Nephron progenitor cell (in vitro differentiated cells): ENCODE measurements around the gene TRPC4AP.
A peak's percentile ranks its signal among the peaks of the same experiment; 100 is the strongest.

Source experiments
- DNase-seq: peaks from one replicate; pipeline ENCODE4 v3.0.0; 2021
- H3K27ac Mint-ChIP-seq: 2 replicates; pipeline ENCODE4 v1.8.0; 2021; ENCODE audit warnings: mild to moderate bottlenecking, moderate library complexity, mixed read lengths
- H3K27me3 Mint-ChIP-seq: 2 replicates; pipeline ENCODE4 v1.8.0; 2021; ENCODE audit warnings: mild to moderate bottlenecking, low read depth, mixed read lengths; ENCODE audit not compliant: poor library complexity
- H3K36me3 Mint-ChIP-seq: 2 replicates; pipeline ENCODE4 v1.8.0; 2021; ENCODE audit warnings: low read depth, mixed read lengths
- H3K4me1 Mint-ChIP-seq: 2 replicates; pipeline ENCODE4 v1.8.0; 2021; ENCODE audit warnings: mixed read lengths
- H3K4me3 Mint-ChIP-seq: 2 replicates; pipeline ENCODE4 v1.8.0; 2021; ENCODE audit warnings: mild to moderate bottlenecking, moderate library complexity, mixed read lengths
- H3K9me3 Mint-ChIP-seq: 2 replicates; pipeline ENCODE4 v1.8.0; 2021; ENCODE audit warnings: mild to moderate bottlenecking, moderate library complexity, mixed read lengths
- TF ChIP-seq, protein P1 (sequence below): fragments of 200-600 bp; sonication (generic); IDR thresholded peaks from 2 replicates; pipeline ENCODE4 v1.5.0; 2021; ENCODE audit warnings: antibody characterized with exemption

The TRPC4AP gene

GRCh38 chr20:34993941-34994508 is 98.6 kb downstream of the TRPC4AP start:
- no peak overlapping the region for H3K4me3 Mint-ChIP-seq
- peaks cover 3% of the 10 kb centered on the region for H3K27me3 Mint-ChIP-seq
- H3K36me3 Mint-ChIP-seq, result peaks cover 30% of the 10 kb centered on the region
- H3K27ac Mint-ChIP-seq, result no peak overlapping the region
- TF ChIP-seq, protein P1, sequence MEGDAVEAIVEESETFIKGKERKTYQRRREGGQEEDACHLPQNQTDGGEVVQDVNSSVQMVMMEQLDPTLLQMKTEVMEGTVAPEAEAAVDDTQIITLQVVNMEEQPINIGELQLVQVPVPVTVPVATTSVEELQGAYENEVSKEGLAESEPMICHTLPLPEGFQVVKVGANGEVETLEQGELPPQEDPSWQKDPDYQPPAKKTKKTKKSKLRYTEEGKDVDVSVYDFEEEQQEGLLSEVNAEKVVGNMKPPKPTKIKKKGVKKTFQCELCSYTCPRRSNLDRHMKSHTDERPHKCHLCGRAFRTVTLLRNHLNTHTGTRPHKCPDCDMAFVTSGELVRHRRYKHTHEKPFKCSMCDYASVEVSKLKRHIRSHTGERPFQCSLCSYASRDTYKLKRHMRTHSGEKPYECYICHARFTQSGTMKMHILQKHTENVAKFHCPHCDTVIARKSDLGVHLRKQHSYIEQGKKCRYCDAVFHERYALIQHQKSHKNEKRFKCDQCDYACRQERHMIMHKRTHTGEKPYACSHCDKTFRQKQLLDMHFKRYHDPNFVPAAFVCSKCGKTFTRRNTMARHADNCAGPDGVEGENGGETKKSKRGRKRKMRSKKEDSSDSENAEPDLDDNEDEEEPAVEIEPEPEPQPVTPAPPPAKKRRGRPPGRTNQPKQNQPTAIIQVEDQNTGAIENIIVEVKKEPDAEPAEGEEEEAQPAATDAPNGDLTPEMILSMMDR, result no peak
- DNase-seq, result no peak
- peaks cover 7% of the 10 kb centered on the region for H3K4me1 Mint-ChIP-seq
- H3K9me3 Mint-ChIP-seq, result no peaks in the 10 kb centered on the region

- Mint-ChIP-seq H3K4me3 (no peak overlapping the region), H3K27me3 (peaks cover 9% of the 10 kb centered on the region), H3K27ac (no peak overlapping the region), H3K4me1 (peaks cover 7% of the 10 kb centered on the region), H3K9me3 (no peaks in the 10 kb centered on the region), H3K36me3 (peaks cover 24% of the 10 kb centered on the region)
- DNase-seq, result no peak
- TF ChIP-seq, protein P1, result no peak
These were observed 99.7 kb downstream of the TRPC4AP start for GRCh38 chr20:34992751-34993417.

GRCh38 chr20:34990661-34991214 is 101.9 kb downstream of the TRPC4AP start:
- H3K4me1 Mint-ChIP-seq, result peaks cover 15% of the 10 kb centered on the region
- H3K9me3 Mint-ChIP-seq, result no peaks in the 10 kb centered on the region
- H3K27ac Mint-ChIP-seq, result no peak overlapping the region

GRCh38 chr20:34990231-34990630 is 102.4 kb downstream of the TRPC4AP start:
- Mint-ChIP-seq H3K9me3 (no peaks in the 10 kb centered on the region), H3K36me3 (peaks cover 11% of the 10 kb centered on the region), H3K4me1 (peaks cover 20% of the 10 kb centered on the region), H3K4me3 (no peak overlapping the region), H3K27me3 (peaks cover 14% of the 10 kb centered on the region), H3K27ac (peak overlapping the region; percentile 57)
- DNase-seq, result no peak
- TF ChIP-seq, protein P1, result no peak

More at GRCh38 chr20:34990661-34991214, 101.9 kb downstream of the TRPC4AP start:
- no peak overlapping the region for H3K4me3 Mint-ChIP-seq
- TF ChIP-seq, protein P1, result no peak
- DNase-seq, result no peak
- H3K27me3 Mint-ChIP-seq, result peaks cover 9% of the 10 kb centered on the region
- H3K36me3 Mint-ChIP-seq, result peaks cover 13% of the 10 kb centered on the region

GRCh38 chr20:34989670-34990069 is 102.9 kb downstream of the TRPC4AP start:
- TF ChIP-seq, protein P1, result no peak
- Mint-ChIP-seq H3K27ac (peak overlapping the region; percentile 57), H3K4me3 (no peak overlapping the region), H3K4me1 (peaks cover 24% of the 10 kb centered on the region), H3K9me3 (no peaks in the 10 kb centered on the region), H3K36me3 (peaks cover 9% of the 10 kb centered on the region), H3K27me3 (peaks cover 18% of the 10 kb centered on the region)
- DNase-seq, result no peak
